HS-27A (cell line): ENCODE measurements around the gene GORASP1.

Experiments
- DNase-seq: peaks from one replicate; pipeline ENCODE4 v3.0.0-alpha.2; 2012; ENCODE audit warnings: low read depth, missing footprints

Gene GORASP1

GRCh38 chr3:39102504-39103323 is 4.7 kb downstream of the GORASP1 start:
- no peak for DNase-seq

- no peak for DNase-seq
These were observed 6.3 kb downstream of the GORASP1 start for GRCh38 chr3:39101022-39101689.

GRCh38 chr3:39100500-39100886 is 6.9 kb downstream of the GORASP1 start:
- no peak for DNase-seq

- DNase-seq, result no peak
These were observed 7.5 kb downstream of the GORASP1 start for GRCh38 chr3:39099738-39100499.

- DNase-seq, result no peak
These were observed 8.2 kb downstream of the GORASP1 start for GRCh38 chr3:39099242-39099641.

GRCh38 chr3:39098473-39099000 is 8.9 kb downstream of the GORASP1 start:
- DNase-seq, result no peak

GRCh38 chr3:39097716-39098472 is 9.5 kb downstream of the GORASP1 start:
- no peak for DNase-seq

GRCh38 chr3:39096775-39097174 is 10.7 kb downstream of the GORASP1 start:
- no peak for DNase-seq

GRCh38 chr3:39095778-39096177 is 11.6 kb downstream of the GORASP1 start:
- DNase-seq, result no peak

GRCh38 chr3:39094851-39095677 is 12.4 kb downstream of the GORASP1 start:
- DNase-seq, result no peak

GRCh38 chr3:39090922-39091321 is 16.5 kb downstream of the GORASP1 start:
- DNase-seq, result no peak

- DNase-seq, result no peak
These were observed 18.5 kb downstream of the GORASP1 start for GRCh38 chr3:39088889-39089288.

- no peak for DNase-seq
These were observed 19.0 kb downstream of the GORASP1 start for GRCh38 chr3:39088456-39088855.

GRCh38 chr3:39086144-39086543 is 21.3 kb downstream of the GORASP1 start:
- no peak for DNase-seq

- DNase-seq, result no peak
These were observed 24.6 kb downstream of the GORASP1 start for GRCh38 chr3:39082666-39083313.

- DNase-seq, result no peak
These were observed 27.4 kb downstream of the GORASP1 start for GRCh38 chr3:39080026-39080425.

- DNase-seq, result no peak
These were observed 27.9 kb downstream of the GORASP1 start for GRCh38 chr3:39079530-39079929.

- DNase-seq, result no peak
These were observed 31.5 kb downstream of the GORASP1 start for GRCh38 chr3:39075910-39076309.

- no peak for DNase-seq
These were observed 38.9 kb downstream of the GORASP1 start for GRCh38 chr3:39068556-39068955.

- DNase-seq, result no peak
These were observed 40.1 kb downstream of the GORASP1 start for GRCh38 chr3:39067286-39067685.
